ENCODE data around the gene TXLNG. TPM values are rescaled to one million over a fixed set of nuclear protein-coding genes. Genes with fewer than 3 reads are reported as not detected.

TXLNG gene
- total and polyA plus RNA-seq, 2 donors (not counting 3 experiments of a cell fraction or from before 2014, with no cell fraction given) = 6.8 to 7.6 TPM

GRCh38 chrX:16745659-16746058, 40.6 kb upstream of the TXLNG start:
- dilution Hi-C loops (cut with MboI; ENCODE audit: extremely low pct_ligation_motif_present, low sequenced_read_pairs) = no loop called here
- TF ChIP-seq POLR2AphosphoS5 (IDR thresholded peaks at IDR 0.05; ENCODE audit: insufficient read depth, low read depth, low read length) (no peak), EZH2 (IDR thresholded peaks at IDR 0.05; ENCODE audit: borderline replicate concordance, low read depth, low read length, severe bottlenecking) (no peak), POLR2A (IDR thresholded peaks at IDR 0.05; ENCODE audit: low read depth, low read length) (no peak), FOS (IDR thresholded peaks at IDR 0.05; ENCODE audit: borderline replicate concordance, insufficient read depth, low read length) (no peak), MYC (IDR thresholded peaks at IDR 0.05; ENCODE audit: low read depth, low read length) (no peak), GATA2 (IDR thresholded peaks at IDR 0.05; ENCODE audit: insufficient read depth, insufficient read length, low read depth, low read length) (no peak), CTCF (IDR thresholded peaks at IDR 0.05; ENCODE audit: extremely low read depth in 1 of 2, insufficient read depth in 1 of 2, low read depth in 1 of 2, low read length in 2 of 2) (no peak), JUN (IDR thresholded peaks at IDR 0.05; ENCODE audit: borderline replicate concordance, insufficient read depth, insufficient read length, low read depth) (no peak), MAX (IDR thresholded peaks at IDR 0.05; ENCODE audit: insufficient read depth, insufficient read length) (no peak)
- BruUV-seq (replicated peaks) = no TSS peak
- FAIRE-seq (no peak), DNase-seq (ENCODE audit: low read depth, low spot score) (no peak)
- Histone ChIP-seq H3K79me2 (ENCODE audit: control insufficient read depth, insufficient read depth, low read length) (no peaks in the 10 kb centered on the region), H3K4me3 (replicated peaks in 1 of 3; ENCODE audit: insufficient read depth in 1 of 3, low read depth in 1 of 3, low read length in 3 of 3) (no peak overlapping the region), H3K9me3 (replicated peaks; ENCODE audit: control insufficient read depth, insufficient read depth, low read length) (no peaks in the 10 kb centered on the region), H3K27me3 (ENCODE audit: control insufficient read depth in 2 of 2, insufficient read depth in 2 of 2, low read length in 2 of 2) (no peaks in the 10 kb centered on the region), H3K27ac (ENCODE audit: insufficient read depth, low read depth, low read length) (no peak overlapping the region), H4K20me1 (replicated peaks; ENCODE audit: control insufficient read depth, extremely low read depth, insufficient read depth, low read length) (no peaks in the 10 kb centered on the region), H3K9ac (replicated peaks; ENCODE audit: extremely low read depth, insufficient read depth, low read length) (no peak overlapping the region), H3K36me3 (ENCODE audit: control insufficient read depth in 2 of 2, extremely low read depth in 1 of 2, insufficient read depth in 2 of 2, low read length in 2 of 2) (peaks cover 0 to 15% of the 10 kb centered on the region in 2 experiments), H3K9me1 (replicated peaks; ENCODE audit: control insufficient read depth, extremely low read depth, insufficient read depth, low read length) (no peaks in the 10 kb centered on the region), H3K4me2 (ENCODE audit: insufficient read depth, low read length) (no peak overlapping the region), H3K4me1 (ENCODE audit: control insufficient read depth, extremely low read depth, insufficient read depth, low read length) (no peaks in the 10 kb centered on the region), H2AFZ (ENCODE audit: low read depth, low read length) (no peak overlapping the region)
- intact Hi-C loops (cut with micrococcal nuclease) = no loop called here
- CTCF ChIA-PET = no interaction called here
- POLR2A ChIA-PET = no interaction called here

All from endothelial cell of umbilical vein (primary cell).